ENCODE measurements around the gene KIR2DL1. TPM values are rescaled to one million over a fixed set of nuclear protein-coding genes. Genes with fewer than 3 reads are reported as not detected.
"Not testable (repeated sequence)": the region's sequence is repeated elsewhere in the genome, so short reads cannot be mapped to it uniquely, and the experiment has no call there.

The KIR2DL1 gene
- total and polyA plus RNA-seq, 2 donors (not counting 1 experiment from before 2014, with no cell fraction given), result not detected

GRCh38 chr19:54738715-54739114, 30.9 kb upstream of the KIR2DL1 start:
- H4K20me1 ChIP-seq (ENCODE audit: control insufficient read depth, extremely low read depth, insufficient read depth, low read length), result no peaks in the 10 kb centered on the region
- no peak for TF ChIP-seq EZH2 (IDR thresholded peaks at IDR 0.05; ENCODE audit: low read length, missing control alignments)
- no peak for TF ChIP-seq CTCF (conservative IDR thresholded peaks at IDR 0.05 in 1 of 2, IDR thresholded peaks at IDR 0.05 in 1 of 2; ENCODE audit: low read depth in 1 of 2, low read length in 2 of 2)

GRCh38 chr19:54739587-54740497, 29.8 kb upstream of the KIR2DL1 start:
- H3K79me2 ChIP-seq (ENCODE audit: control insufficient read depth, insufficient read depth, low read length), result no peaks in the 10 kb centered on the region
- TF ChIP-seq CTCF (conservative IDR thresholded peaks at IDR 0.05 in 1 of 2, IDR thresholded peaks at IDR 0.05 in 1 of 2; ENCODE audit: low read depth in 1 of 2, low read length in 2 of 2), result no peak
- no peak for TF ChIP-seq EZH2 (IDR thresholded peaks at IDR 0.05; ENCODE audit: low read length, missing control alignments)

More at GRCh38 chr19:54738715-54739114, 30.9 kb upstream of the KIR2DL1 start:
- H3K27me3 ChIP-seq (ENCODE audit: control insufficient read depth, insufficient read depth, low read length), result no peaks in the 10 kb centered on the region
- no peak overlapping the region for H3K4me2 ChIP-seq (ENCODE audit: extremely low read depth, insufficient read depth, low read length)
- H3K27ac ChIP-seq (ENCODE audit: insufficient read depth, low read length), result no peak overlapping the region
- no peak for DNase-seq (ENCODE audit: low read depth in 2 of 2)
- no peak overlapping the region for H3K4me3 ChIP-seq (replicated peaks in 1 of 4; ENCODE audit: control extremely low read depth in 1 of 4, insufficient read depth in 1 of 4, low read depth in 3 of 4, low read length in 4 of 4)
- H2AFZ ChIP-seq (ENCODE audit: low read length), result no peak overlapping the region
- no peaks in the 10 kb centered on the region for H3K36me3 ChIP-seq (ENCODE audit: control insufficient read depth, insufficient read depth, low read length)
- no peaks in the 10 kb centered on the region for H3K4me1 ChIP-seq (ENCODE audit: control insufficient read depth, extremely low read depth, insufficient read depth, low read length)
- H3K9ac ChIP-seq (ENCODE audit: insufficient read depth, low read length), result no peak overlapping the region
- no peaks in the 10 kb centered on the region for H3K9me3 ChIP-seq (ENCODE audit: control insufficient read depth, insufficient read depth, low read depth, low read length)
- no peaks in the 10 kb centered on the region for H3K79me2 ChIP-seq (ENCODE audit: control insufficient read depth, insufficient read depth, low read length)

DNA sequence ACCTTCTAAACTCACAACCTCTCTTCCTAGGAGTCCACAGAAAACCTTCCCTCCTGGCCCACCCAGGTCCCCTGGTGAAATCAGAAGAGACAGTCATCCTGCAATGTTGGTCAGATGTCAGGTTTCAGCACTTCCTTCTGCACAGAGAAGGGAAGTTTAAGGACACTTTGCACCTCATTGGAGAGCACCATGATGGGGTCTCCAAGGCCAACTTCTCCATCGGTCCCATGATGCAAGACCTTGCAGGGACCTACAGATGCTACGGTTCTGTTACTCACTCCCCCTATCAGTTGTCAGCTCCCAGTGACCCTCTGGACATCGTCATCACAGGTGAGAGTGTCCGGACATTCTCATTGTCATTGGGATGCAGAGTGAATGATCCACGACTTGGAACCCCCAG, 27.6 kb upstream of the KIR2DL1 start:
- H3K9ac ChIP-seq (ENCODE audit: insufficient read depth, low read length); DNase-seq (ENCODE audit: low read depth in 2 of 2); H4K20me1 ChIP-seq (ENCODE audit: control insufficient read depth, extremely low read depth, insufficient read depth, low read length); H3K36me3 ChIP-seq (ENCODE audit: control insufficient read depth, insufficient read depth, low read length); H3K9me3 ChIP-seq (ENCODE audit: control insufficient read depth, insufficient read depth, low read depth, low read length); H3K4me1 ChIP-seq (ENCODE audit: control insufficient read depth, extremely low read depth, insufficient read depth, low read length); H3K79me2 ChIP-seq (ENCODE audit: control insufficient read depth, insufficient read depth, low read length); H3K27me3 ChIP-seq (ENCODE audit: control insufficient read depth, insufficient read depth, low read length); H3K27ac ChIP-seq (ENCODE audit: insufficient read depth, low read length); H3K4me2 ChIP-seq (ENCODE audit: extremely low read depth, insufficient read depth, low read length); H2AFZ ChIP-seq (ENCODE audit: low read length); H3K4me3 ChIP-seq (replicated peaks in 1 of 4; ENCODE audit: control extremely low read depth in 1 of 4, insufficient read depth in 1 of 4, low read depth in 3 of 4, low read length in 4 of 4): not testable (repeated sequence)

More at GRCh38 chr19:54739587-54740497, 29.8 kb upstream of the KIR2DL1 start:
- H4K20me1 ChIP-seq (ENCODE audit: control insufficient read depth, extremely low read depth, insufficient read depth, low read length), result no peaks in the 10 kb centered on the region
- no peak overlapping the region for H3K4me2 ChIP-seq (ENCODE audit: extremely low read depth, insufficient read depth, low read length)
- no peak overlapping the region for H3K27ac ChIP-seq (ENCODE audit: insufficient read depth, low read length)
- H3K4me1 ChIP-seq (ENCODE audit: control insufficient read depth, extremely low read depth, insufficient read depth, low read length), result no peaks in the 10 kb centered on the region
- H2AFZ ChIP-seq (ENCODE audit: low read length), result no peak overlapping the region
- no peak for DNase-seq (ENCODE audit: low read depth in 2 of 2)
- H3K4me3 ChIP-seq (replicated peaks in 1 of 4; ENCODE audit: control extremely low read depth in 1 of 4, insufficient read depth in 1 of 4, low read depth in 3 of 4, low read length in 4 of 4), result no peak overlapping the region
- no peak overlapping the region for H3K9ac ChIP-seq (ENCODE audit: insufficient read depth, low read length)
- no peaks in the 10 kb centered on the region for H3K9me3 ChIP-seq (ENCODE audit: control insufficient read depth, insufficient read depth, low read depth, low read length)
- no peaks in the 10 kb centered on the region for H3K27me3 ChIP-seq (ENCODE audit: control insufficient read depth, insufficient read depth, low read length)
- no peaks in the 10 kb centered on the region for H3K36me3 ChIP-seq (ENCODE audit: control insufficient read depth, insufficient read depth, low read length)

DNA sequence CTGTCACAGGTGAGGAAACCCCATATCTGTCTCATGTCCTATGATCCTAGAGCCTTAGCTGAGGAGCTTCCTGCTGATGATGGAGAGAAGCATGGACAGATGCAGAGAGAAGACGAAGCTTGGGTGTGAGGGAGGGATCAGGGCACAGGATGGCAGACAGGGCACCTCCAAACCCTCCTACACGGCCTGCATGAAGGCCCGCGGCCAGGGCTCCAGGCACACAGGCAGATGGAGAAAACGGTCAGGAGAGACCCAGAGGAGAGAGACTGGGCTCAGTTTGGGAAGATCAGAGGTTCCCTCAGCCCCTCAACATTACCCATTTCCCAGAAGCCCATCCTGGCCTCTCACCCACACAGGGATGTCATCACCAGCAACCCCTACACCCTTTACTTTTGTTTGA, 25.5 kb upstream of the KIR2DL1 start:
- not testable (repeated sequence) for H3K4me3 ChIP-seq (replicated peaks in 1 of 4; ENCODE audit: control extremely low read depth in 1 of 4, insufficient read depth in 1 of 4, low read depth in 3 of 4, low read length in 4 of 4); DNase-seq (ENCODE audit: low read depth in 2 of 2); H3K4me2 ChIP-seq (ENCODE audit: extremely low read depth, insufficient read depth, low read length); H3K27ac ChIP-seq (ENCODE audit: insufficient read depth, low read length); H3K9ac ChIP-seq (ENCODE audit: insufficient read depth, low read length); H3K9me3 ChIP-seq (ENCODE audit: control insufficient read depth, insufficient read depth, low read depth, low read length); H4K20me1 ChIP-seq (ENCODE audit: control insufficient read depth, extremely low read depth, insufficient read depth, low read length); H2AFZ ChIP-seq (ENCODE audit: low read length); H3K4me1 ChIP-seq (ENCODE audit: control insufficient read depth, extremely low read depth, insufficient read depth, low read length); H3K27me3 ChIP-seq (ENCODE audit: control insufficient read depth, insufficient read depth, low read length); H3K36me3 ChIP-seq (ENCODE audit: control insufficient read depth, insufficient read depth, low read length); H3K79me2 ChIP-seq (ENCODE audit: control insufficient read depth, insufficient read depth, low read length)

GRCh38 chr19:54747614-54748322, 21.8 kb upstream of the KIR2DL1 start:
- H3K4me3 ChIP-seq (replicated peaks in 1 of 4; ENCODE audit: control extremely low read depth in 1 of 4, insufficient read depth in 1 of 4, low read depth in 3 of 4, low read length in 4 of 4); H3K36me3 ChIP-seq (ENCODE audit: control insufficient read depth, insufficient read depth, low read length); H3K27ac ChIP-seq (ENCODE audit: insufficient read depth, low read length): not testable (repeated sequence)

More at GRCh38 chr19:54747614-54748322, 21.8 kb upstream of the KIR2DL1 start:
- H3K9ac ChIP-seq (ENCODE audit: insufficient read depth, low read length); DNase-seq (ENCODE audit: low read depth in 2 of 2); H3K4me1 ChIP-seq (ENCODE audit: control insufficient read depth, extremely low read depth, insufficient read depth, low read length); H3K79me2 ChIP-seq (ENCODE audit: control insufficient read depth, insufficient read depth, low read length); H3K4me2 ChIP-seq (ENCODE audit: extremely low read depth, insufficient read depth, low read length); H3K9me3 ChIP-seq (ENCODE audit: control insufficient read depth, insufficient read depth, low read depth, low read length); H2AFZ ChIP-seq (ENCODE audit: low read length); H4K20me1 ChIP-seq (ENCODE audit: control insufficient read depth, extremely low read depth, insufficient read depth, low read length); H3K27me3 ChIP-seq (ENCODE audit: control insufficient read depth, insufficient read depth, low read length): not testable (repeated sequence)

Measured in fibroblast of lung (primary cell).